Neuronal stem cell (in vitro differentiated cells): ENCODE measurements around the gene RPL37A.

Experiments
- DNase-seq: peaks from one replicate; pipeline ENCODE4 v3.0.0-alpha.2; 2013; ENCODE audit warnings: low spot score
- H2AFZ ChIP-seq: one replicate; pipeline ENCODE4 v1.6.1; 2013; ENCODE audit warnings: mild to moderate bottlenecking, low read length, inconsistent platforms
- H2AK5ac ChIP-seq: 2 replicates; pipeline ENCODE4 v1.6.1; 2013; ENCODE audit warnings: low read depth, mild to moderate bottlenecking, inconsistent platforms, low read length, moderate library complexity, mixed read lengths
- H2BK120ac ChIP-seq: 2 replicates; pipeline ENCODE4 v1.6.1; 2013; ENCODE audit warnings: low read depth, mild to moderate bottlenecking, inconsistent platforms, low read length, moderate library complexity, mixed read lengths
- H2BK12ac ChIP-seq: one replicate; pipeline ENCODE4 v1.6.1; 2013; ENCODE audit warnings: low read length, inconsistent platforms
- H2BK15ac ChIP-seq: 2 replicates; pipeline ENCODE4 v1.6.1; 2013; ENCODE audit warnings: mild to moderate bottlenecking, low read length, inconsistent platforms, mixed read lengths
- H2BK5ac ChIP-seq: one replicate; pipeline ENCODE4 v1.6.1; 2013; ENCODE audit warnings: inconsistent platforms, mild to moderate bottlenecking, low read length, moderate library complexity
- H3K14ac ChIP-seq: one replicate; pipeline ENCODE4 v1.6.1; 2013; ENCODE audit warnings: low read length, inconsistent platforms
- H3K18ac ChIP-seq: 2 replicates; pipeline ENCODE4 v1.6.1; 2013; ENCODE audit warnings: low read length, inconsistent platforms
- H3K23ac ChIP-seq: 2 replicates; pipeline ENCODE4 v1.6.1; 2013; ENCODE audit warnings: low read depth, mild to moderate bottlenecking, mixed read lengths, low read length, inconsistent platforms; ENCODE audit not compliant: poor library complexity
- H3K27ac ChIP-seq: replicated peaks from 3 replicates; pipeline ENCODE4 v1.5.1; 2013; ENCODE audit warnings: low read length, inconsistent platforms
- H3K27me3 ChIP-seq, 3 experiments: 2 replicates each; pipeline ENCODE4 v1.6.1; 2013; ENCODE audit warnings: low read length in 3 of 3, mild to moderate bottlenecking in 2 of 3, inconsistent platforms in 1 of 3, low read depth in 1 of 3, mixed read lengths in 1 of 3, moderate library complexity in 1 of 3; ENCODE audit not compliant: control insufficient read depth in 3 of 3, insufficient read depth in 3 of 3
- H3K36me3 ChIP-seq, 2 donors: replicated peaks in 1 of 2; 2 replicates each; pipeline ENCODE4 v1.6.1; 2013; ENCODE audit warnings: low read length in 2 of 2; ENCODE audit not compliant: control insufficient read depth in 2 of 2, insufficient read depth in 2 of 2
- H3K4ac ChIP-seq: 2 replicates; pipeline ENCODE4 v1.6.1; 2013; ENCODE audit warnings: inconsistent platforms, mild to moderate bottlenecking, low read length, moderate library complexity
- H3K4me1 ChIP-seq, 2 donors: 1 replicate in 1 of 2; 2 replicates in 1 of 2; pipeline ENCODE4 v1.6.1; 2013; ENCODE audit warnings: low read length in 2 of 2, low read depth in 1 of 2; ENCODE audit not compliant: control insufficient read depth in 2 of 2, insufficient read depth in 1 of 2
- H3K4me2 ChIP-seq: one replicate; pipeline ENCODE4 v1.6.1; 2013; ENCODE audit warnings: mild to moderate bottlenecking, low read length, inconsistent platforms; ENCODE audit not compliant: insufficient read depth, poor library complexity, severe bottlenecking
- H3K4me3 ChIP-seq, 2 donors: 2 replicates each; pipeline ENCODE4 v1.5.1; 2013; ENCODE audit warnings: low read length in 2 of 2, mild to moderate bottlenecking in 2 of 2, inconsistent platforms in 1 of 2, moderate library complexity in 1 of 2
- H3K79me1 ChIP-seq: one replicate; pipeline ENCODE4 v1.6.1; 2013; ENCODE audit warnings: low read depth, mild to moderate bottlenecking, inconsistent platforms, low read length, moderate library complexity
- H3K9ac ChIP-seq: one replicate; pipeline ENCODE4 v1.6.1; 2013; ENCODE audit warnings: mild to moderate bottlenecking, low read depth, low read length, inconsistent platforms; ENCODE audit not compliant: poor library complexity
- H3K9me3 ChIP-seq, 2 donors: replicated peaks in 1 of 2; 2 replicates each; pipeline versions ENCODE3 to v1.6.1; 2013; ENCODE audit warnings: low read length in 2 of 2, mild to moderate bottlenecking in 2 of 2, inconsistent platforms in 1 of 2, low read depth in 1 of 2, mixed read lengths in 1 of 2, moderate library complexity in 1 of 2; ENCODE audit not compliant: control insufficient read depth in 2 of 2, insufficient read depth in 1 of 2
- H4K8ac ChIP-seq: one replicate; pipeline ENCODE4 v1.6.1; 2013; ENCODE audit warnings: low read depth, mild to moderate bottlenecking, inconsistent platforms, low read length, moderate library complexity
- H4K91ac ChIP-seq: one replicate; pipeline ENCODE4 v1.6.1; 2013; ENCODE audit warnings: low read length, low read depth, mild to moderate bottlenecking, inconsistent platforms; ENCODE audit not compliant: poor library complexity
- WGBS, 2 donors: extraction: QIAGEN DNeasy Blood & Tissue Kit; methylation state at CpG; one replicate each; pipeline ENCODE4 v1.1.7; 2013; ENCODE audit warnings: missing lambda C conversion rate in 2 of 2, mixed read lengths in 1 of 2; ENCODE audit not compliant: insufficient read length in 2 of 2, insufficient replicate concordance in 1 of 2; ENCODE audit errors: extremely low coverage in 2 of 2; 5-methylcytosine and 5-hydroxymethylcytosine counted together

The RPL37A gene

DNA sequence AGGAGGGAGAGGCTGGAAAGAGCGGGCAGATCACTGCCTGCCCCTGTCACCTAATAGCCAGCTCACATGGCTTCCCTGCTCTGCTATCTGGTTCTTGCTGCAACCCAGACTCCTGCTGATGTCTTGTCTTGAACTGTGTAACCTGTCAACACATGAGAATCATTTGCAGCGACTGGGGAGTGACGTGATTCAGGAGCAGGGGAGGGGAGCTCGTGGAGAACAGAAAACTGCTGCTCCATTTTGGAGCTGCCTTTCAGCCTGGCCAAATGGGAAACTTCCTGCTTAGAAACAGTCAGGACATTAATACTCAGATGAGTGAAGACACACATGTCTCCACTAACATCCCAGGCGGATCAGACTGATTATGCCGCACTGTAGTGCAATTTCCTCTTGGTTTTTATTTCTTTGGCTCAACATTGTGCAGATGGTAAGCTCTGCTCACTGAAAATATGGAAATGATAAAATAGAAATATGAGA lies 38.1 kb downstream of the RPL37A start:
- Histone ChIP-seq H3K14ac (no peak overlapping the region), H2AK5ac (no peak overlapping the region), H3K27ac (no peak overlapping the region), H3K23ac (no peak overlapping the region), H3K4me2 (no peak overlapping the region), H2BK12ac (no peak overlapping the region), H2BK15ac (no peak overlapping the region), H3K27me3 (peaks cover 0 to 2% (median 0%) of the 10 kb centered on the region in 3 experiments), H3K9ac (no peak overlapping the region), H2AFZ (peak overlapping the region; percentile 77), H4K8ac (no peak overlapping the region), H2BK120ac (no peak overlapping the region), H3K4me1 (peaks cover 11 to 21% of the 10 kb centered on the region in 2 donors), H3K36me3 (peaks cover 0 to 10% of the 10 kb centered on the region in 2 donors), H3K79me1 (no peaks in the 10 kb centered on the region), H3K9me3 (peaks cover 0 to 5% of the 10 kb centered on the region in 2 donors), H3K18ac (peak overlapping the region; percentile 11), H2BK5ac (no peak overlapping the region), H3K4ac (no peak overlapping the region), H4K91ac (no peak overlapping the region), H3K4me3 (no peak overlapping the region)
- DNase-seq, result no peak
- no CpG with 5 or more reads among the region's 6 CpGs for WGBS, 2 donors

DNA sequence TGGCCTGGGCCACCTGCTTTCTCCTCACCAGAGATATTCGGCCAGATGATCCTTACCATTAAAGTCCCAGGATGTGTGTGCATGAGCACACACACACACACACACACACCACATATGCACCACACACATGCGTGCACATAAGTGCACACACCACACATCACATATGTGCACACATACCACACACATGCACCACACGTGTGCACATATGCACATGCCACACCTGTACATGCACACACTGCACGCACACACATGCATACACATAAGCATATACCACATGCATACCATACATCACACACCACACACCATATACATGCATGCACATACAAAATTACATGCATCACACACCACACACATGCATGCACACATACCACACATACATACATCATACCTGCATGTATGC lies 38.7 kb downstream of the RPL37A start:
- peaks cover 11 to 21% of the 10 kb centered on the region in 2 donors for H3K4me1 ChIP-seq

DNA sequence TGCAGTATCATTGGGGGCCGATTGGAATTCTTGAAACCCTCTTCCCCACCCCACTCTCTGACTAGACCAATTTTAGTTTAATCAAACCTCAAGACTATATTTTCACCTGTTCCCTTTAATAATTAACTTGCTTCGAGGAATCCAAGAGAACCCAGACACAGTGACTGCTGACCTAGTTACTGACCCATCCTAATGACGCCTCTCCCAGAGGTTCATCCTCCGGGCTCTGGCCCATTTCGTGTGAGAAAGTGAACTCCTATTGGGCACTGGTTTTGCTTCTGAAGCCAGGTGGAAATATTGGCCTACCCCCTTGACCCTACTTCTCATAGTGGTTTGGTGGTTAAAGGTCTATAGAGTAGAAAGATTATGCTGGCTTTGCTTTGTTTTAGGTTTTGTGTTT lies 39.9 kb downstream of the RPL37A start:
- Histone ChIP-seq H3K9ac (no peak overlapping the region), H3K4me1 (peaks cover 9 to 19% of the 10 kb centered on the region in 2 donors), H2BK12ac (no peak overlapping the region), H3K4me3 (no peak overlapping the region), H2BK15ac (no peak overlapping the region), H2AK5ac (no peak overlapping the region), H3K27ac (no peak overlapping the region), H3K23ac (no peak overlapping the region), H4K91ac (no peak overlapping the region), H3K79me1 (no peaks in the 10 kb centered on the region), H3K4ac (no peak overlapping the region), H3K14ac (no peak overlapping the region), H3K18ac (no peak overlapping the region), H3K36me3 (peaks cover 0 to 13% of the 10 kb centered on the region in 2 donors), H3K27me3 (peaks cover 0 to 2% (median 0%) of the 10 kb centered on the region in 3 experiments), H3K9me3 (peaks cover 0 to 5% of the 10 kb centered on the region in 2 donors), H3K4me2 (no peak overlapping the region), H2BK5ac (no peak overlapping the region), H4K8ac (no peak overlapping the region), H2AFZ (no peak overlapping the region), H2BK120ac (no peak overlapping the region)
- no peak for DNase-seq
- no CpG with 5 or more reads among the region's 5 CpGs for WGBS, 2 donors

More for the DNA sequence above, 38.7 kb downstream of the RPL37A start:
- no peak for DNase-seq
- H3K79me1 ChIP-seq, result no peaks in the 10 kb centered on the region
- peaks cover 0 to 5% of the 10 kb centered on the region in 2 donors for H3K9me3 ChIP-seq
- H3K36me3 ChIP-seq, result peaks cover 0 to 10% of the 10 kb centered on the region in 2 donors
- no CpG with 5 or more reads among the region's 4 CpGs for WGBS, 2 donors
- H3K4me2 ChIP-seq, result no peak overlapping the region
- H2BK12ac ChIP-seq, result no peak overlapping the region
- H4K91ac ChIP-seq, result peak overlapping the region; percentile 28
- H2BK120ac ChIP-seq, result no peak overlapping the region
- H3K27ac ChIP-seq, result no peak overlapping the region
- H2AK5ac ChIP-seq, result no peak overlapping the region
- H2BK15ac ChIP-seq, result no peak overlapping the region
- H3K14ac ChIP-seq, result peak overlapping the region; percentile 17
- H2BK5ac ChIP-seq, result no peak overlapping the region
- no peak overlapping the region for H3K18ac ChIP-seq
- H3K4me3 ChIP-seq, result peak overlapping the region in 1 of 2 donors; percentile 40
- peak overlapping the region; percentile 77 for H2AFZ ChIP-seq
- H4K8ac ChIP-seq, result peak overlapping the region; percentile 97
- no peak overlapping the region for H3K4ac ChIP-seq
- peak overlapping the region; percentile 6 for H3K23ac ChIP-seq
- peaks cover 0 to 2% (median 0%) of the 10 kb centered on the region in 3 experiments for H3K27me3 ChIP-seq
- peak overlapping the region; percentile 81 for H3K9ac ChIP-seq

DNA sequence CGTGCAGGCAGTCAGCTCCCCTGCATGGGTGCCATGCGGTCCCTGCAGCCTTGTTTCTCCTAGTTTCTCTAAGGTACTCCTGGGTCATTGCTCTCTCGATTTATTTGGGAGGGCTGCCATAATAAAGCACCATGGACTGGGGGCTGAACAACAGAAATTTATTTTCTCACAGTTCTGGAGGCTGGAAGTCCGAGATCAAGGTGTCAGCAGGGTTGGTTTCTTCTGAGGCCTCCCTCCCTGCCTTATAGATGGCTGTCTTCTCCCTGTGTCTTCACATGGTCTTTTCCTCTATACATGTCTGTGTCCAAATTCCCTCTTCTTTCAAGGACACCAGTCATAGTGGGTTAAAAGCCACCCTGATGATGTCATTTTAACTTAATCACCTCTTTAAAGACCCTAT lies 40.5 kb downstream of the RPL37A start:
- H2BK120ac ChIP-seq, result no peak overlapping the region
- no peak overlapping the region for H2AK5ac ChIP-seq
- H2BK15ac ChIP-seq, result no peak overlapping the region
- H2BK5ac ChIP-seq, result no peak overlapping the region
- H3K9me3 ChIP-seq, result peaks cover 0 to 5% of the 10 kb centered on the region in 2 donors
- no peak overlapping the region for H3K27ac ChIP-seq
- no peak for DNase-seq
- H3K4me2 ChIP-seq, result no peak overlapping the region
- no peak overlapping the region for H3K14ac ChIP-seq
- H3K4me1 ChIP-seq, result peaks cover 9 to 13% of the 10 kb centered on the region in 2 donors
- no peak overlapping the region for H2BK12ac ChIP-seq
- no peak overlapping the region for H3K23ac ChIP-seq
- no peak overlapping the region for H2AFZ ChIP-seq
- no peaks in the 10 kb centered on the region for H3K79me1 ChIP-seq
- H4K8ac ChIP-seq, result no peak overlapping the region
- H3K27me3 ChIP-seq, result peaks cover 0 to 2% (median 0%) of the 10 kb centered on the region in 3 experiments
- H3K9ac ChIP-seq, result no peak overlapping the region
- H4K91ac ChIP-seq, result no peak overlapping the region
- no peak overlapping the region for H3K18ac ChIP-seq
- peaks cover 0 to 13% of the 10 kb centered on the region in 2 donors for H3K36me3 ChIP-seq
- no peak overlapping the region for H3K4me3 ChIP-seq
- WGBS, 2 donors, result no CpG with 5 or more reads among the region's 4 CpGs
- H3K4ac ChIP-seq, result no peak overlapping the region
